Tibial nerve (tissue), 4 donors: ENCODE data around the gene GALNT1. TPM values are rescaled to one million over a fixed set of nuclear protein-coding genes. Genes with fewer than 3 reads are reported as not detected.
A peak's percentile ranks its signal among the peaks of the same experiment; 100 is the strongest.

Experiments used
- DNase-seq, 2 donors: peaks; one replicate each; pipeline ENCODE4 v3.0.0-alpha.2; 2019; ENCODE audit warnings: low spot score in 2 of 2
- H3K27ac ChIP-seq, 4 donors: fragments of 200-600 bp; sonication (generic) in 3 of 4; one replicate each; pipeline ENCODE4 v1.5.1; 2017 to 2019; ENCODE audit warnings: mild to moderate bottlenecking in 1 of 4
- H3K27me3 ChIP-seq, 2 donors: fragments of 200-600 bp; sonication (generic) in 1 of 2; one replicate each; pipeline versions ENCODE4 v1.5.1 to v1.6.0; 2017 to 2019
- H3K36me3 ChIP-seq, 3 donors: fragments of 200-600 bp; sonication (generic); one replicate each; pipeline ENCODE4 v1.5.1; 2018 to 2019
- H3K4me1 ChIP-seq, 4 donors: fragments of 200-600 bp; sonication (generic) in 3 of 4; one replicate each; pipeline ENCODE4 v1.5.1; 2017 to 2019
- H3K4me3 ChIP-seq, 4 donors: fragments of 200-600 bp; sonication (generic) in 3 of 4; one replicate each; pipeline ENCODE4 v1.5.1; 2017 to 2019; ENCODE audit warnings: mild to moderate bottlenecking in 1 of 4, moderate library complexity in 1 of 4
- H3K9me3 ChIP-seq, 4 donors: fragments of 200-600 bp; sonication (generic) in 3 of 4; one replicate each; pipeline ENCODE4 v1.5.1; 2017 to 2019
- EP300 ChIP-seq, 2 donors: sonication (generic); formaldehyde crosslinking; IDR thresholded peaks; one replicate each; pipeline ENCODE4 v1.6.1; 2017; ENCODE audit warnings: antibody characterized with exemption in 2 of 2, mild to moderate bottlenecking in 1 of 2
- POLR2A ChIP-seq, 2 donors: fragments of 450-650 bp; IDR thresholded peaks; one replicate each; pipeline ENCODE4 v1.6.1; 2017; ENCODE audit warnings: antibody characterized with exemption in 2 of 2, mild to moderate bottlenecking in 2 of 2, moderate library complexity in 2 of 2
- WGBS, 2 donors: methylation state at CpG; one replicate each; pipeline ENCODE4 v1.1.5; 2018; 5-methylcytosine and 5-hydroxymethylcytosine counted together
- total RNA-seq, 4 donors: library from RNA; depleted of rRNA; stranded (reverse); fragments of >200 nt; gene quantifications; one replicate each; pipeline ENCODE4 v1.1.0, GENCODE V29; 2016
- TF ChIP-seq, protein P1 (sequence below), 5 experiments: fragments of 200-600 bp in 3 of 5; fragments of 450-650 bp in 2 of 5; sonication (generic) in 3 of 5; IDR thresholded peaks; one replicate each; pipeline ENCODE4 v1.5.1; 2016 to 2019; ENCODE audit warnings: antibody characterized with exemption in 5 of 5, mild to moderate bottlenecking in 3 of 5, moderate library complexity in 2 of 5

GALNT1 gene
- total RNA-seq, 4 donors from 2014 or later = 24.3 to 37.5 (median 27.0) TPM

- Histone ChIP-seq H3K36me3 (peaks cover 0 to 21% (median 0%) of the 10 kb centered on the region in 3 donors), H3K27ac (peak overlapping the region in 1 of 4 donors; percentile 29), H3K9me3 (no peaks in the 10 kb centered on the region), H3K27me3 (no peaks in the 10 kb centered on the region), H3K4me1 (peaks cover 0 to 7% (median 2%) of the 10 kb centered on the region in 4 donors), H3K4me3 (no peak overlapping the region)
- WGBS, 2 donors = 35 to 52% methylated on average over 1 of the region's 1 CpG
- TF ChIP-seq POLR2A (IDR thresholded peaks at IDR 0.05) (no peak), EP300 (IDR thresholded peaks at IDR 0.05) (no peak)
- TF ChIP-seq, protein P1, sequence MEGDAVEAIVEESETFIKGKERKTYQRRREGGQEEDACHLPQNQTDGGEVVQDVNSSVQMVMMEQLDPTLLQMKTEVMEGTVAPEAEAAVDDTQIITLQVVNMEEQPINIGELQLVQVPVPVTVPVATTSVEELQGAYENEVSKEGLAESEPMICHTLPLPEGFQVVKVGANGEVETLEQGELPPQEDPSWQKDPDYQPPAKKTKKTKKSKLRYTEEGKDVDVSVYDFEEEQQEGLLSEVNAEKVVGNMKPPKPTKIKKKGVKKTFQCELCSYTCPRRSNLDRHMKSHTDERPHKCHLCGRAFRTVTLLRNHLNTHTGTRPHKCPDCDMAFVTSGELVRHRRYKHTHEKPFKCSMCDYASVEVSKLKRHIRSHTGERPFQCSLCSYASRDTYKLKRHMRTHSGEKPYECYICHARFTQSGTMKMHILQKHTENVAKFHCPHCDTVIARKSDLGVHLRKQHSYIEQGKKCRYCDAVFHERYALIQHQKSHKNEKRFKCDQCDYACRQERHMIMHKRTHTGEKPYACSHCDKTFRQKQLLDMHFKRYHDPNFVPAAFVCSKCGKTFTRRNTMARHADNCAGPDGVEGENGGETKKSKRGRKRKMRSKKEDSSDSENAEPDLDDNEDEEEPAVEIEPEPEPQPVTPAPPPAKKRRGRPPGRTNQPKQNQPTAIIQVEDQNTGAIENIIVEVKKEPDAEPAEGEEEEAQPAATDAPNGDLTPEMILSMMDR (IDR thresholded peaks at IDR 0.05) = no peak
- no peak for DNase-seq
Observed at GRCh38 chr18:35683021-35683420, 101.5 kb downstream of the GALNT1 start.

DNA sequence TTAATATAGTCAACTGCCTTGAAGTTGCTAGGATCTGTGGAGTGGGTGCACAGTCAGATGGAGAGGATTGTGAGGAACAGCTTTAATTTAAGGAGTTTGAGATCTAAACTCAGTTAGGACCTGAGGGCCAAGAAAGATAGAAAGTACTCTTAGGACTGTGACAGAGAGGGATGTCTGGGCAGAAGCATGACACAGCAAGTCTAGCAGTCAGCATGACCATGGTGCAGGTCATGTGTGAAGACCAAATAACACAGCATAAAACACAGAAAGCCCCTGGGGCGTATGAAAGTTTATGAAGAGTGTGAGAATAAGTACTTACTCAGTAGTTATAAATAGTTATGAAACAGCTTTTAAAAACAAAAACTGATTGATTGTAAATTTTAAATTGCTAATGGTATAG is 107.2 kb downstream of the GALNT1 start:
- no peak for DNase-seq
- H3K36me3 ChIP-seq = peaks cover 0 to 25% (median 0%) of the 10 kb centered on the region in 3 donors
- no peak overlapping the region for H3K4me3 ChIP-seq
- no peak overlapping the region for H3K27ac ChIP-seq
- 80 to 94% methylated on average over 1 of the region's 1 CpG for WGBS, 2 donors
- TF ChIP-seq, protein P1 (IDR thresholded peaks at IDR 0.05) = no peak
- TF ChIP-seq EP300 (IDR thresholded peaks at IDR 0.05) (no peak), POLR2A (IDR thresholded peaks at IDR 0.05) (no peak)
- H3K27me3 ChIP-seq = no peaks in the 10 kb centered on the region
- H3K9me3 ChIP-seq = no peaks in the 10 kb centered on the region
- peaks cover 0 to 1% (median 0%) of the 10 kb centered on the region in 4 donors for H3K4me1 ChIP-seq

DNA sequence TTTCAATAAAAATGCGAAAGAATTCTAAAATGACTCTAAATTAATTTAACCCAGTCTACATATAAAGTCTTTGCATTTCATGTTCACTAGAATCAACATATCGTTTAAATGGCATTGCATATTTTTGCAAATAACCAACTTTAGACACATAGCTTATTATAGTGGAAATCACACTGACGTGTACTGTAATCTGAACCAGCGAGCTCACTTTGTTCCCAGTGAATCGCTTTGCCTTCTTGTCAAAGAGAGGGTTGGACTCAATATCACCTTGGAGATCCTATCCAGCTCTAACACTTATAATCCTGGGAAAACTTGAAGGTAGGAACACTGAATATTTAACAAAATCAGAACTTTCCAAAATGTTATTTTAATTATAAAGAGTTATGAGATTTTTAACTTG is 108.2 kb downstream of the GALNT1 start:
- Histone ChIP-seq H3K9me3 (no peaks in the 10 kb centered on the region), H3K36me3 (peaks cover 0 to 25% (median 0%) of the 10 kb centered on the region in 3 donors), H3K4me3 (no peak overlapping the region), H3K4me1 (peaks cover 0 to 7% (median 0%) of the 10 kb centered on the region in 4 donors), H3K27ac (no peak overlapping the region), H3K27me3 (no peaks in the 10 kb centered on the region)
- DNase-seq = no peak
- WGBS, 2 donors = 85 to 92% methylated on average over 5 of the region's 5 CpGs
- TF ChIP-seq EP300 (IDR thresholded peaks at IDR 0.05) (no peak), POLR2A (IDR thresholded peaks at IDR 0.05) (no peak)
- TF ChIP-seq, protein P1 (IDR thresholded peaks at IDR 0.05) = no peak

GRCh38 chr18:35691625-35692024 is 110.1 kb downstream of the GALNT1 start:
- TF ChIP-seq, protein P1 (IDR thresholded peaks at IDR 0.05) = no peak
- TF ChIP-seq POLR2A (IDR thresholded peaks at IDR 0.05) (no peak), EP300 (IDR thresholded peaks at IDR 0.05) (no peak)
- H3K9me3 ChIP-seq = no peaks in the 10 kb centered on the region
- WGBS, 2 donors = 93 to 97% methylated on average over 4 of the region's 4 CpGs
- H3K36me3 ChIP-seq = peaks cover 0 to 25% (median 0%) of the 10 kb centered on the region in 3 donors
- H3K4me3 ChIP-seq = no peak overlapping the region
- peaks cover 0 to 24% (median 2%) of the 10 kb centered on the region in 4 donors for H3K4me1 ChIP-seq
- no peak overlapping the region for H3K27ac ChIP-seq
- DNase-seq = no peak
- no peaks in the 10 kb centered on the region for H3K27me3 ChIP-seq

- peaks cover 0 to 25% (median 0%) of the 10 kb centered on the region in 3 donors for H3K36me3 ChIP-seq
- no peak for DNase-seq
- no peak overlapping the region for H3K27ac ChIP-seq
- H3K4me1 ChIP-seq = peaks cover 0 to 26% (median 2%) of the 10 kb centered on the region in 4 donors
- TF ChIP-seq EP300 (IDR thresholded peaks at IDR 0.05) (no peak), POLR2A (IDR thresholded peaks at IDR 0.05) (no peak)
- TF ChIP-seq, protein P1 (IDR thresholded peaks at IDR 0.05) = no peak
- 97% methylated on average over 3 of the region's 3 CpGs for WGBS, 2 donors
- H3K9me3 ChIP-seq = no peaks in the 10 kb centered on the region
- no peaks in the 10 kb centered on the region for H3K27me3 ChIP-seq
- H3K4me3 ChIP-seq = no peak overlapping the region
Observed at GRCh38 chr18:35692866-35693265, 111.3 kb downstream of the GALNT1 start.
